Measurements from ENCODE around the gene CYP2U1. TPM values are rescaled to one million over a fixed set of nuclear protein-coding genes. Genes with fewer than 3 reads are reported as not detected.
A peak's percentile ranks its signal among the peaks of the same experiment; 100 is the strongest.
"Not testable (repeated sequence)": the region's sequence is repeated elsewhere in the genome, so short reads cannot be mapped to it uniquely, and the experiment has no call there.

The CYP2U1 gene
- total RNA-seq, 1 experiment from 2014 or later: 9.5 TPM

DNA sequence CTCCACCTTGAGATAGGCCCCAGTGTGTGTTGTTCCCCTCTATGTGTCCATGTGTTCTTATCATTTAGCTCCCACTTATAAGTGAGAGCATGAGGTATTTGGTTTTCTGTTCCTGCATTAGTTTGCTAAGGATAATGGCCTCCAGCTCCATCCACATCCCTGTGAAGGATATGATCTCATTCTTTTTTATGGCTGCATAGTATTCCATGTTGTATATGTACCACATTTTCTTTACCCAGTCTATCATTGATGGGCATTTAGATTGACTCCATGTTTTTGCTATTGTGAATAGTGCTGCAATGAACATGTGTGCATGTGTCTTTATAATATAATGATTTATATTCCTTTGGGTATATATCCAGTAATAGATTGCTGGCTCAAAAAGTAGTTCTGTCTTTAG, 36.2 kb downstream of the CYP2U1 start:
- in situ Hi-C loops (cut with HindIII; ENCODE audit: low pct_unique_long_range_greater_than_20kb, low sequenced_read_pairs); DNase-seq (ENCODE audit: low read depth, low spot score): not testable (repeated sequence)

DNA sequence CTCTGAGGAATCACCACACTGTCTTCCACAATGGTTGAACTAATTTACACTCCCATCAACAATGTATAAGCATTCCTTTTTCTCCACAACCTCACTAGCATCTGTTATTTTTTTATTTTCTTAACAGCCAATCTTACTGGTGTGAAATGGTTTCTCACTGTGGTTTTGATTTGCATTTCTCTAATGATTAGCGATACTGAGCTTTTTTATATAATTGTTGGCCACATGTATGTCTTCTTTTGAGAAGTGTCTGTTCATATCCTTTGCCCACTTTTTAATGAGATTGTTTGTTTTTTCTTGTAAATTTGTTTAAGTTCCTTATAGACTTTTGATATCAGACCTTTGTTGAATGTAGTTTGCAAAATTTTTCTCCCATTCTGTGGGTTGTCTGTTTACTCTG, 36.6 kb downstream of the CYP2U1 start:
- in situ Hi-C loops (cut with HindIII; ENCODE audit: low pct_unique_long_range_greater_than_20kb, low sequenced_read_pairs): not testable (repeated sequence)

GRCh38 chr4:107970063-107970798, 38.9 kb downstream of the CYP2U1 start:
- in situ Hi-C loops (cut with HindIII; ENCODE audit: low pct_unique_long_range_greater_than_20kb, low sequenced_read_pairs): no loop called here
- no peak for DNase-seq (ENCODE audit: low read depth, low spot score)

More for the DNA sequence above, 36.6 kb downstream of the CYP2U1 start:
- not testable (repeated sequence) for DNase-seq (ENCODE audit: low read depth, low spot score)

GRCh38 chr4:107972605-107973004, 41.3 kb downstream of the CYP2U1 start:
- in situ Hi-C loops (cut with HindIII; ENCODE audit: low pct_unique_long_range_greater_than_20kb, low sequenced_read_pairs): no loop called here
- no peak for DNase-seq (ENCODE audit: low read depth, low spot score)

GRCh38 chr4:107974523-107974922, 43.2 kb downstream of the CYP2U1 start:
- DNase-seq (ENCODE audit: low read depth, low spot score): no peak
- in situ Hi-C loops (cut with HindIII; ENCODE audit: low pct_unique_long_range_greater_than_20kb, low sequenced_read_pairs): no loop called here

DNA sequence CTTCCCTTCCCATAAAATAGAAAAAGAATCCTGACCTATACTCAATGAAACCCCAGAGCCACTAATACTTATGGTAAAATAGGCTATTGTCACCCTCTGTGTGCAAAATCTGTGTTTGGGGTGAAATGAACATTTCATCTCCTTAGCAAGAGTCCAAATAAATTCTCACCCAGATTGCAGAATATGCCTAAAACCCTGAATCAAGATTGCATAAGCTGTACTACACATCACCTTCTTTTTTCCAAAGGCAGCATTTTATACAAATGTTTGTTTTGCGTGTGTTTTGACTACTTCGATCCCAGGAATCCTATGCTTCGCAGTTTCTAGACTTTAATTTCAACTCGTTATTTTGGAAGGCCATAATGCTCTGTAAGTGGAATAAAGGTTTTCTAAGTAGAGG, 46.1 kb downstream of the CYP2U1 start:
- in situ Hi-C loops (cut with HindIII; ENCODE audit: low pct_unique_long_range_greater_than_20kb, low sequenced_read_pairs): no loop called here
- DNase-seq (ENCODE audit: low read depth, low spot score): no peak

- in situ Hi-C loops (cut with HindIII; ENCODE audit: low pct_unique_long_range_greater_than_20kb, low sequenced_read_pairs): no loop called here
- peak; percentile 34 for DNase-seq (ENCODE audit: low read depth, low spot score)
Measured at GRCh38 chr4:107977966-107978705, 46.8 kb downstream of the CYP2U1 start.

GRCh38 chr4:107978716-107979451, 47.5 kb downstream of the CYP2U1 start:
- in situ Hi-C loops (cut with HindIII; ENCODE audit: low pct_unique_long_range_greater_than_20kb, low sequenced_read_pairs): no loop called here
- DNase-seq (ENCODE audit: low read depth, low spot score): peak; percentile 75

DNA sequence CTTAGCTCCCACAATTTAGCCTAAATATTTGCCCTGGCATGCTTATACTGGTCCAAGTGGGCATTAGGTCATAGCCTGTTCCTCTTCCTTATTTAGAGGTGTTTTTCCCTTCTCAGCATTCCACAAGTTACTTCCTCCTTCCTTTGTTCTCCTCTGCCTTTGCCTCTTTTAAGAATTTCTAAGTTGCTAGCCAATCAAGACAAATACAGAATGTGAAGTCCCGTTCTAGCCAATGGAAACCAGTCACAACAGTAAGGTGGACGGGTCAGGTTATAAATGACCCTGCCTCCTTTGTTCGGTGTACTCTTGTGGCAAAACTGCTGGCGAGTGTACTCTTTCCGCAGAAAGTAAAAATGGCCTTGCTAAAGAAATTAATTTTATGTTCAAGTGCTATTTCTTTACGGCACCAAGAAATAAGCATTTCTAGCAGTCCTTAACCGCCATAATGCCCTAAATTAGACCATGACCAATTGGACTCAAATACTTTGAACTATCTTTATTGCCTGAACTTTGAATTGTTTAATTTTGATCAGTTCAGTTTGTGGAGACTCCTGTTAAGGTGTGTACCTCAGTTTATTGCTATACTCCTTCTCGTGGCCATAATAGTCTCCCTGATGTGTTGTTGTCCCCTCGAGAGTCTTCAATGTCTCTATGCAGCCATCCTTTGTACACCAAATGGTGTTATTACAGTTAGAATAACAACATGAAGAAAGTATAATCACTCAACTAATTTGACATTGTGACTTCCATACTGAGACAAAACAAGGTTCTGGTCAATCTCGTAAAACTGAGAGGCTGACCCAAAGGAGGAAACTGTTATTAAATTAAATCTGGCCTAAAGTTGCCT, 56.8 kb downstream of the CYP2U1 start:
- no peak for DNase-seq (ENCODE audit: low read depth, low spot score)
- in situ Hi-C loops (cut with HindIII; ENCODE audit: low pct_unique_long_range_greater_than_20kb, low sequenced_read_pairs): no loop called here

DNA sequence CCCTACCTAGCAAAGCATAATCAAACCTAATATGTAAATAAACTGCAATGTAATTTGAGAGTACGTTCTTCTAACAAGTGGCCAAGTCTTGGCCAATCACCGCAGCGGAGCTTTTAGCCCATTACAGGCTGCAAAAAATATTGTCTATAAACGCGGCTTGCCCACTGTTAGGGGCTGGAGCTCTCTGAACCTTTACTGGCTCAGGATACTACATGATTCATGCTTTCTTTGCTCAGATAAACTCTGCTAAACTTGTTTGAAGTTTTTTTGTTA, 57.4 kb downstream of the CYP2U1 start:
- in situ Hi-C loops (cut with HindIII; ENCODE audit: low pct_unique_long_range_greater_than_20kb, low sequenced_read_pairs): no loop called here
- no peak for DNase-seq (ENCODE audit: low read depth, low spot score)

DNA sequence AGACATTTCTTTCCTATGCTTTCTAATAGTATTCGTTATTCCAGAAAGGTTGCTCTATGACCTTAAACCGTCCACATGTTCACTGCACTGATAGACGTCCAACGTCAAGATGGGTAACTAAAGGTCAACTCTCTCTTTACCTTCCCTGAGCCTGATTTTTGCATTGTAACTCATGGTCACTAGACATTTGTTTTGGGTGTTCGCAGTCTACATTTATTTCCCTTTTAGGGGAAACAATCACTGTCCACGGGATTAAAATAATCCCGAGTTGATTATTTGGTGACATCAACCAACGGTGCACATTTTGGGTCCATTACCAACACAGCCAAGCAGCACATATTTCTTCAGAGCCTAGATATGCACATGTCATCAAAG, 57.8 kb downstream of the CYP2U1 start:
- in situ Hi-C loops (cut with HindIII; ENCODE audit: low pct_unique_long_range_greater_than_20kb, low sequenced_read_pairs): no loop called here

GRCh38 chr4:107989537-107990386, 58.4 kb downstream of the CYP2U1 start, which contains the start of gene HADH:
HADH (plus strand) TSS chr4:107989889; CDS start chr4:107989933, 44 bp downstream.
- DNase-seq (ENCODE audit: low read depth, low spot score): peak; percentile 87
- in situ Hi-C loops (cut with HindIII; ENCODE audit: low pct_unique_long_range_greater_than_20kb, low sequenced_read_pairs): no loop called here

More for the DNA sequence above, 57.8 kb downstream of the CYP2U1 start:
- DNase-seq (ENCODE audit: low read depth, low spot score): no peak

- in situ Hi-C loops (cut with HindIII; ENCODE audit: low pct_unique_long_range_greater_than_20kb, low sequenced_read_pairs): no loop called here
- no peak for DNase-seq (ENCODE audit: low read depth, low spot score)
Measured at GRCh38 chr4:107991945-107992630, 60.7 kb downstream of the CYP2U1 start.

DNA sequence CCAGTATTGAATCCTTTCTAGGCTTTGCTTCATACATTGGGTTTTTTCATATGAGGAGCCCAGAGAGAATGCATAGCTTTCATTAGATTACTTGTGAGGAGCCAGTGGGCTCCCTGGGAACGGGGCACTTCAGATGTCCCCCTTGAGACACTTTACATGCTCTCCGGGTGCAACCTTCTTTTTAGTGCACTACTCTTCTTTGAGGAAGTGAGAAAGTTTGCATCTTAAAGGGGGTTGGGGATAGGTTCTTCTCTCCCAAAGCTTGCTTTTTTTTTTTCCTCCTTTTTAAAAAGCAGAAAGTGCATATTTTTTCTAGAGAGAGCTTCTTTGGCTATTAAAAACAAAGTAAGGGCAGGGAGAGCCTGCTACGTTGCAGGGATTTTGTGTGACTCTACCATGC, 62.6 kb downstream of the CYP2U1 start:
- DNase-seq (ENCODE audit: low read depth, low spot score): no peak
- in situ Hi-C loops (cut with HindIII; ENCODE audit: low pct_unique_long_range_greater_than_20kb, low sequenced_read_pairs): no loop called here

GRCh38 chr4:107994894-107995293, 63.5 kb downstream of the CYP2U1 start:
- in situ Hi-C loops (cut with HindIII; ENCODE audit: low pct_unique_long_range_greater_than_20kb, low sequenced_read_pairs): no loop called here
- DNase-seq (ENCODE audit: low read depth, low spot score): no peak

GRCh38 chr4:107996949-107997788, 65.8 kb downstream of the CYP2U1 start:
- no peak for DNase-seq (ENCODE audit: low read depth, low spot score)
- in situ Hi-C loops (cut with HindIII; ENCODE audit: low pct_unique_long_range_greater_than_20kb, low sequenced_read_pairs): no loop called here

All from SK-MEL-5 (cell line).